HepG2 (cell line): ENCODE measurements around the gene C9orf78. TPM values are rescaled to one million over a fixed set of nuclear protein-coding genes. Genes with fewer than 3 reads are reported as not detected.
A peak's percentile ranks its signal among the peaks of the same experiment; 100 is the strongest.

ENCODE experiments used
- ATAC-seq: fragments of 200-7000 bp; cut with Tn5 transposase; 3 replicates; pipeline ENCODE4 v1.9.1; 2020; ENCODE audit warnings: mild to moderate bottlenecking, moderate library complexity
- BruUV-seq: library from RNA; stranded (reverse); fragments of 400-500 nt; replicated peaks from 2 replicates; lab custom pipeline; 2021; lab: Mats Ljungman, UMichigan
- CTCF ChIA-PET: fragments of 300-600 bp; formaldehyde crosslinking; extraction: SDS; loops from one replicate; lab custom pipeline; 2021; ENCODE audit warnings: low total read pairs, inconsistent platforms, low intra/inter-chr PET ratio; lab: Yijun Ruan, JAX
- POLR2A ChIA-PET: fragments of 350-600 bp; sonication (Branson Sonifier 250); formaldehyde crosslinking; loops from one replicate; lab custom pipeline; 2020; ENCODE audit warnings: antibody characterized with exemption, inconsistent platforms; lab: Yijun Ruan, JAX
- DNase-seq: peaks from one replicate; pipeline ENCODE4 v3.0.0-alpha.2; 2015; ENCODE audit warnings: low spot score
- FAIRE-seq: peaks from 3 replicates; lab custom pipeline; 2011; peaks lifted over from hg19 to GRCh38; lab: Jason Lieb, UNC
- H2AFZ ChIP-seq: one replicate; pipeline ENCODE4 v1.6.1; 2011; ENCODE audit warnings: low read length, inconsistent platforms
- H3K27ac ChIP-seq: fragments of 300-600 bp; 3 replicates; pipeline ENCODE4 v1.8.0; 2011; ENCODE audit warnings: mixed run types, mild to moderate bottlenecking, mixed read lengths, low read length, inconsistent platforms; ENCODE audit not compliant: insufficient read depth; ENCODE audit errors: extremely low read length
- H3K27me3 ChIP-seq, 2 experiments: fragments of 200-600 bp in 1 of 2; 2 replicates in 1 of 2; 3 replicates in 1 of 2; pipeline versions ENCODE4 v1.6.0 to v1.8.0; 2011; ENCODE audit warnings: low read length in 2 of 2, mild to moderate bottlenecking in 2 of 2, moderate library complexity in 2 of 2, inconsistent platforms in 1 of 2; ENCODE audit not compliant: insufficient read depth in 2 of 2, control insufficient read depth in 1 of 2
- H3K36me3 ChIP-seq, 2 experiments: fragments of 200-600 bp in 1 of 2; replicated peaks in 1 of 2; 2 replicates in 1 of 2; 3 replicates in 1 of 2; pipeline versions ENCODE4 v1.5.1 to v1.8.0; 2011; ENCODE audit warnings: low read length in 2 of 2, inconsistent platforms in 1 of 2; ENCODE audit not compliant: insufficient read depth in 2 of 2, control insufficient read depth in 1 of 2
- H3K4me1 ChIP-seq: 2 replicates; pipeline ENCODE4 v1.5.1; 2012; ENCODE audit warnings: low read length, inconsistent platforms; ENCODE audit not compliant: insufficient read depth
- H3K4me2 ChIP-seq: 2 replicates; pipeline ENCODE4 v1.6.0; 2011; ENCODE audit warnings: low read depth, low read length, inconsistent platforms
- H3K4me3 ChIP-seq, 3 experiments: fragments of 200-600 bp in 1 of 3; sonication (generic), shearing (Covaris generic) in 1 of 3; replicated peaks in 1 of 3; 2 replicates each; pipeline ENCODE4 v1.5.1; 2011 to 2016; ENCODE audit warnings: low read length in 3 of 3, inconsistent platforms in 2 of 3, low read depth in 2 of 3, mild to moderate bottlenecking in 2 of 3, control low read depth in 1 of 3, mixed read lengths in 1 of 3; ENCODE audit not compliant: insufficient read depth in 1 of 3
- H3K79me2 ChIP-seq: one replicate; pipeline ENCODE4 v1.6.1; 2011; ENCODE audit warnings: low read length, inconsistent platforms; ENCODE audit not compliant: insufficient read depth
- H3K9ac ChIP-seq: 2 replicates; pipeline ENCODE4 v1.6.0; 2011; ENCODE audit warnings: mild to moderate bottlenecking, low read depth, low read length, inconsistent platforms; ENCODE audit not compliant: insufficient read depth
- H3K9me3 ChIP-seq: 2 replicates; pipeline ENCODE4 v1.5.1; 2012; ENCODE audit warnings: mild to moderate bottlenecking, low read length
- H4K20me1 ChIP-seq: 2 replicates; pipeline ENCODE4 v1.6.0; 2011; ENCODE audit warnings: inconsistent platforms, mild to moderate bottlenecking, low read length, moderate library complexity; ENCODE audit not compliant: insufficient read depth
- SOX13 ChIP-seq, 3 experiments: fragments of 450-650 bp in 1 of 3; sonication (generic) in 1 of 3; formaldehyde crosslinking in 1 of 3; IDR thresholded peaks in 2 of 3; conservative IDR thresholded peaks in 1 of 3; 2 replicates each; pipeline versions ENCODE4 v1.5.0 to v1.6.1; 2016 to 2020; ENCODE audit warnings: antibody characterized with exemption in 1 of 3, mild to moderate bottlenecking in 1 of 3, missing compliant biosample characterization in 1 of 3, missing genetic modification reagents in 1 of 3, moderate library complexity in 1 of 3
- ZNF567 ChIP-seq: sonication (generic); formaldehyde crosslinking; IDR thresholded peaks from 2 replicates; pipeline ENCODE4 v1.8.1; 2023; ENCODE audit warnings: mild to moderate bottlenecking, missing genetic modification reagents, borderline replicate concordance
- WGBS: methylation state at CpG from one replicate; pipeline ENCODE4 v1.1.6; 2017; ENCODE audit warnings: low lambda C conversion rate; 5-methylcytosine and 5-hydroxymethylcytosine counted together
- in situ Hi-C: cut with HindIII; loops from 2 replicates; pipeline ENCODE4 v1.10.0; 2017; ENCODE audit warnings: low pct_unique_long_range_greater_than_20kb; ENCODE audit not compliant: extremely low pct_ligation_motif_present
- intact Hi-C: fragments of 100-400 bp; cut with micrococcal nuclease; formaldehyde crosslinking; loops from one replicate; pipeline ENCODE4 v1.10.0; 2022; ENCODE audit not compliant: unreplicated experiment
- polyA plus RNA-seq, 8 experiments: library from polyadenylated mRNA; depleted of rRNA in 3 of 8; stranded (reverse) in 7 of 8; unstranded in 1 of 8; fragments of >200 nt; fragmentation: Illumina TruSeq in 4 of 8; extraction: Trizol in 4 of 8; gene quantifications; 2 replicates each; pipeline versions ENCODE4 v1.2.1 to v1.2.3, GENCODE V29; 2011 to 2016; ENCODE audit warnings: low read depth in 4 of 8, missing spikeins in 1 of 8, mixed read lengths in 1 of 8; ENCODE audit not compliant: insufficient read depth in 1 of 8
- total RNA-seq, 5 experiments: library from RNA; depleted of rRNA; stranded (reverse); fragments of >200 nt; fragmentation: Illumina TruSeq; extraction: Trizol; gene quantifications; 2 replicates each; pipeline ENCODE4 v1.2.3, GENCODE V29; 2016; ENCODE audit warnings: low read depth in 1 of 5
- TF ChIP-seq, protein P1 (sequence below): sonication (generic); formaldehyde crosslinking; IDR thresholded peaks from 2 replicates; pipeline ENCODE4 v1.4.0; 2020; ENCODE audit warnings: missing genetic modification reagents
- TF ChIP-seq, protein P2 (sequence below), 2 experiments: sonication (generic) in 1 of 2; formaldehyde crosslinking in 1 of 2; IDR thresholded peaks; 2 replicates each; pipeline versions ENCODE4 v1.6.1 to v1.9.0; 2014 to 2022; ENCODE audit warnings: antibody characterized with exemption in 1 of 2, borderline replicate concordance in 1 of 2, inconsistent platforms in 1 of 2, low read depth in 1 of 2, missing genetic modification reagents in 1 of 2
- TF ChIP-seq, protein P3 (sequence below): sonication (generic); formaldehyde crosslinking; IDR thresholded peaks from 2 replicates; pipeline ENCODE4 v1.5.0; 2020; ENCODE audit warnings: mild to moderate bottlenecking, missing genetic modification reagents, moderate library complexity

C9orf78 gene
- total and polyA plus RNA-seq, 2 of the 13 experiments (the other 11 are each of a cell fraction or from before 2014, with no cell fraction given): 18.4 to 35.5 TPM

GRCh38 chr9:129867136-129868022, 32.3 kb upstream of the C9orf78 start:
- Histone ChIP-seq H3K79me2 (no peaks in the 10 kb centered on the region), H3K9ac (no peak overlapping the region), H3K4me2 (no peak overlapping the region), H2AFZ (no peak overlapping the region), H4K20me1 (no peaks in the 10 kb centered on the region), H3K36me3 (no peaks in the 10 kb centered on the region), H3K4me1 (no peaks in the 10 kb centered on the region), H3K27ac (no peak overlapping the region)
- ChIA-PET CTCF (no interaction called here), POLR2A (no interaction called here)
- in situ Hi-C loops: no loop called here
- FAIRE-seq: no peak
- TF ChIP-seq SOX13 (IDR thresholded peaks at IDR 0.05) (no peak), SOX13 (CRISPR knock-in tag; conservative IDR thresholded peaks at IDR 0.05 in 1 of 2, IDR thresholded peaks at IDR 0.05 in 1 of 2) (no peak), ZNF567 (CRISPR knock-in tag) (no peak)
- TF ChIP-seq, protein P1, sequence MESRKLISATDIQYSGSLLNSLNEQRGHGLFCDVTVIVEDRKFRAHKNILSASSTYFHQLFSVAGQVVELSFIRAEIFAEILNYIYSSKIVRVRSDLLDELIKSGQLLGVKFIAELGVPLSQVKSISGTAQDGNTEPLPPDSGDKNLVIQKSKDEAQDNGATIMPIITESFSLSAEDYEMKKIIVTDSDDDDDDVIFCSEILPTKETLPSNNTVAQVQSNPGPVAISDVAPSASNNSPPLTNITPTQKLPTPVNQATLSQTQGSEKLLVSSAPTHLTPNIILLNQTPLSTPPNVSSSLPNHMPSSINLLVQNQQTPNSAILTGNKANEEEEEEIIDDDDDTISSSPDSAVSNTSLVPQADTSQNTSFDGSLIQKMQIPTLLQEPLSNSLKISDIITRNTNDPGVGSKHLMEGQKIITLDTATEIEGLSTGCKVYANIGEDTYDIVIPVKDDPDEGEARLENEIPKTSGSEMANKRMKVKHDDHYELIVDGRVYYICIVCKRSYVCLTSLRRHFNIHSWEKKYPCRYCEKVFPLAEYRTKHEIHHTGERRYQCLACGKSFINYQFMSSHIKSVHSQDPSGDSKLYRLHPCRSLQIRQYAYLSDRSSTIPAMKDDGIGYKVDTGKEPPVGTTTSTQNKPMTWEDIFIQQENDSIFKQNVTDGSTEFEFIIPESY (CRISPR knock-in tag): peak; percentile 96
- TF ChIP-seq, protein P2, sequence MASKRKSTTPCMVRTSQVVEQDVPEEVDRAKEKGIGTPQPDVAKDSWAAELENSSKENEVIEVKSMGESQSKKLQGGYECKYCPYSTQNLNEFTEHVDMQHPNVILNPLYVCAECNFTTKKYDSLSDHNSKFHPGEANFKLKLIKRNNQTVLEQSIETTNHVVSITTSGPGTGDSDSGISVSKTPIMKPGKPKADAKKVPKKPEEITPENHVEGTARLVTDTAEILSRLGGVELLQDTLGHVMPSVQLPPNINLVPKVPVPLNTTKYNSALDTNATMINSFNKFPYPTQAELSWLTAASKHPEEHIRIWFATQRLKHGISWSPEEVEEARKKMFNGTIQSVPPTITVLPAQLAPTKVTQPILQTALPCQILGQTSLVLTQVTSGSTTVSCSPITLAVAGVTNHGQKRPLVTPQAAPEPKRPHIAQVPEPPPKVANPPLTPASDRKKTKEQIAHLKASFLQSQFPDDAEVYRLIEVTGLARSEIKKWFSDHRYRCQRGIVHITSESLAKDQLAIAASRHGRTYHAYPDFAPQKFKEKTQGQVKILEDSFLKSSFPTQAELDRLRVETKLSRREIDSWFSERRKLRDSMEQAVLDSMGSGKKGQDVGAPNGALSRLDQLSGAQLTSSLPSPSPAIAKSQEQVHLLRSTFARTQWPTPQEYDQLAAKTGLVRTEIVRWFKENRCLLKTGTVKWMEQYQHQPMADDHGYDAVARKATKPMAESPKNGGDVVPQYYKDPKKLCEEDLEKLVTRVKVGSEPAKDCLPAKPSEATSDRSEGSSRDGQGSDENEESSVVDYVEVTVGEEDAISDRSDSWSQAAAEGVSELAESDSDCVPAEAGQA (IDR thresholded peaks at IDR 0.05; ENCODE audit: low read depth): no peak
- TF ChIP-seq, protein P2 (CRISPR knock-in tag; IDR thresholded peaks at IDR 0.05; ENCODE audit: borderline replicate concordance): no peak
- TF ChIP-seq, protein P3, sequence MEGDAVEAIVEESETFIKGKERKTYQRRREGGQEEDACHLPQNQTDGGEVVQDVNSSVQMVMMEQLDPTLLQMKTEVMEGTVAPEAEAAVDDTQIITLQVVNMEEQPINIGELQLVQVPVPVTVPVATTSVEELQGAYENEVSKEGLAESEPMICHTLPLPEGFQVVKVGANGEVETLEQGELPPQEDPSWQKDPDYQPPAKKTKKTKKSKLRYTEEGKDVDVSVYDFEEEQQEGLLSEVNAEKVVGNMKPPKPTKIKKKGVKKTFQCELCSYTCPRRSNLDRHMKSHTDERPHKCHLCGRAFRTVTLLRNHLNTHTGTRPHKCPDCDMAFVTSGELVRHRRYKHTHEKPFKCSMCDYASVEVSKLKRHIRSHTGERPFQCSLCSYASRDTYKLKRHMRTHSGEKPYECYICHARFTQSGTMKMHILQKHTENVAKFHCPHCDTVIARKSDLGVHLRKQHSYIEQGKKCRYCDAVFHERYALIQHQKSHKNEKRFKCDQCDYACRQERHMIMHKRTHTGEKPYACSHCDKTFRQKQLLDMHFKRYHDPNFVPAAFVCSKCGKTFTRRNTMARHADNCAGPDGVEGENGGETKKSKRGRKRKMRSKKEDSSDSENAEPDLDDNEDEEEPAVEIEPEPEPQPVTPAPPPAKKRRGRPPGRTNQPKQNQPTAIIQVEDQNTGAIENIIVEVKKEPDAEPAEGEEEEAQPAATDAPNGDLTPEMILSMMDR: peak; percentile 13; the same call in 1 of the 2 replicates
- TF ChIP-seq, all 625 proteins: peak for 2
- DNase-seq (no peak), ATAC-seq (peak; percentile 41)
- no peaks in the 10 kb centered on the region for H3K9me3 ChIP-seq
- H3K4me3 ChIP-seq: no peak overlapping the region
- no peaks in the 10 kb centered on the region for H3K27me3 ChIP-seq
- no TSS peak for BruUV-seq
- 71% methylated on average over 5 of the region's 17 CpGs for WGBS
- intact Hi-C loops: no loop called here
